Sigmoid colon (tissue), 4 donors: ENCODE data around the gene KLHL14.

Experiments used
- CTCF ChIP-seq, 4 experiments: fragments of 450-650 bp in 3 of 4; fragments of 200-600 bp in 1 of 4; IDR thresholded peaks; one replicate each; pipeline ENCODE4 v1.5.1; 2016 to 2019; ENCODE audit warnings: antibody characterized with exemption in 4 of 4, mild to moderate bottlenecking in 3 of 4, moderate library complexity in 2 of 4
- EP300 ChIP-seq, 4 donors: sonication (generic); formaldehyde crosslinking; IDR thresholded peaks; one replicate each; pipeline ENCODE4 v1.6.1; 2017; ENCODE audit warnings: antibody characterized with exemption in 4 of 4
- POLR2A ChIP-seq, 2 donors: fragments of 450-650 bp; IDR thresholded peaks; one replicate each; pipeline ENCODE4 v1.6.1; 2016; ENCODE audit warnings: antibody characterized with exemption in 2 of 2, mild to moderate bottlenecking in 2 of 2, moderate library complexity in 2 of 2
- POLR2AphosphoS5 ChIP-seq, 4 donors: sonication (generic); formaldehyde crosslinking; IDR thresholded peaks; one replicate each; pipeline ENCODE4 v1.6.1; 2017; ENCODE audit warnings: antibody characterized with exemption in 4 of 4

GRCh38 chr18:32802591-32803451 is 30.0 kb upstream of the KLHL14 start:
- TF ChIP-seq POLR2A (IDR thresholded peaks at IDR 0.05) (no peak), CTCF (IDR thresholded peaks at IDR 0.05) (no peak), POLR2AphosphoS5 (IDR thresholded peaks at IDR 0.05) (no peak), EP300 (IDR thresholded peaks at IDR 0.05) (no peak)
